Type B pancreatic cell (in vitro differentiated cells): Measurements from ENCODE around the gene TRIM9. TPM values are rescaled to one million over a fixed set of nuclear protein-coding genes. Genes with fewer than 3 reads are reported as not detected.
A peak's percentile ranks its signal among the peaks of the same experiment; 100 is the strongest.

Experiments used
- DNase-seq: peaks from one replicate; pipeline ENCODE4 v3.0.0; 2021; ENCODE audit warnings: mixed read lengths; ENCODE audit not compliant: unreplicated experiment; ENCODE audit errors: extremely low spot score
- H3K27ac Mint-ChIP-seq: 2 replicates; pipeline ENCODE4 v1.8.0; 2021; ENCODE audit warnings: mild to moderate bottlenecking, mixed read lengths
- H3K27me3 Mint-ChIP-seq: 2 replicates; pipeline ENCODE4 v1.8.0; 2021; ENCODE audit warnings: mixed read lengths
- H3K36me3 Mint-ChIP-seq: 2 replicates; pipeline ENCODE4 v1.8.0; 2021; ENCODE audit warnings: mixed read lengths
- H3K4me1 Mint-ChIP-seq: one replicate; pipeline ENCODE4 v1.8.0; 2021; ENCODE audit warnings: mixed read lengths; ENCODE audit not compliant: unreplicated experiment
- H3K4me3 Mint-ChIP-seq: 2 replicates; pipeline ENCODE4 v1.8.0; 2021; ENCODE audit warnings: mild to moderate bottlenecking, mixed read lengths
- H3K9me3 Mint-ChIP-seq: 2 replicates; pipeline ENCODE4 v1.8.0; 2021; ENCODE audit warnings: mixed read lengths
- total RNA-seq: library from RNA; stranded (reverse); gene quantifications from 2 replicates; pipeline ENCODE4 v1.2.1, GENCODE V29; 2021; ENCODE audit warnings: low replicate concordance
- TF ChIP-seq, protein P1 (sequence below): fragments of 200-600 bp; sonication (generic); conservative IDR thresholded peaks from 2 replicates; pipeline ENCODE4 v1.5.0; 2021; ENCODE audit warnings: antibody characterized with exemption, mild to moderate bottlenecking

TRIM9 gene
- total RNA-seq, 1 donor from 2014 or later, result 3.7 TPM

- TF ChIP-seq, protein P1, sequence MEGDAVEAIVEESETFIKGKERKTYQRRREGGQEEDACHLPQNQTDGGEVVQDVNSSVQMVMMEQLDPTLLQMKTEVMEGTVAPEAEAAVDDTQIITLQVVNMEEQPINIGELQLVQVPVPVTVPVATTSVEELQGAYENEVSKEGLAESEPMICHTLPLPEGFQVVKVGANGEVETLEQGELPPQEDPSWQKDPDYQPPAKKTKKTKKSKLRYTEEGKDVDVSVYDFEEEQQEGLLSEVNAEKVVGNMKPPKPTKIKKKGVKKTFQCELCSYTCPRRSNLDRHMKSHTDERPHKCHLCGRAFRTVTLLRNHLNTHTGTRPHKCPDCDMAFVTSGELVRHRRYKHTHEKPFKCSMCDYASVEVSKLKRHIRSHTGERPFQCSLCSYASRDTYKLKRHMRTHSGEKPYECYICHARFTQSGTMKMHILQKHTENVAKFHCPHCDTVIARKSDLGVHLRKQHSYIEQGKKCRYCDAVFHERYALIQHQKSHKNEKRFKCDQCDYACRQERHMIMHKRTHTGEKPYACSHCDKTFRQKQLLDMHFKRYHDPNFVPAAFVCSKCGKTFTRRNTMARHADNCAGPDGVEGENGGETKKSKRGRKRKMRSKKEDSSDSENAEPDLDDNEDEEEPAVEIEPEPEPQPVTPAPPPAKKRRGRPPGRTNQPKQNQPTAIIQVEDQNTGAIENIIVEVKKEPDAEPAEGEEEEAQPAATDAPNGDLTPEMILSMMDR, result no peak
- Mint-ChIP-seq H3K27ac (no peak overlapping the region), H3K4me1 (no peaks in the 10 kb centered on the region), H3K4me3 (peak overlapping the region; percentile 96), H3K9me3 (no peaks in the 10 kb centered on the region), H3K27me3 (peaks cover 44% of the 10 kb centered on the region), H3K36me3 (no peaks in the 10 kb centered on the region)
- DNase-seq, result no peak
Measured at GRCh38 chr14:51092965-51093364, 1.9 kb downstream of the TRIM9 start.

DNA sequence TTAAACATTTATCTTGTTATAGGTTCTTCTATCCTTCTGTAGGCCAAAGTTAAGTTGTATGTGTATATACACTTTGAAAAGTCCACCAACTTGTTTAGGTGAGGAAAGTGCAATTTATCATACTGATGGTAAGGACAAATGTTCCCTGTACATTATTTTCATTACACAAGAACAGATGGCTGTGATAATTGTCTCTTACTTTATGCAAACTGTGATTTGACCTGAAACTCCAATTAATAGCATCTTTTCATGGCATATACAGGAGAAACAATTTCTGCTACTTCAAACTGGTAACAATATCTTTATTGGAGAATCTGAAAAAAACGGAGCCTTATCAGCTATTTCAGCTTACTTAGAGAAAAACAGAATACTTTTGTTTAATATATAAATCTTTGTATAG is 5.6 kb downstream of the TRIM9 start:
- TF ChIP-seq, protein P1, result no peak
- Mint-ChIP-seq H3K27me3 (peaks cover 31% of the 10 kb centered on the region), H3K27ac (no peak overlapping the region), H3K4me1 (peaks cover 4% of the 10 kb centered on the region), H3K9me3 (no peaks in the 10 kb centered on the region), H3K4me3 (no peak overlapping the region), H3K36me3 (no peaks in the 10 kb centered on the region)
- DNase-seq, result no peak

DNA sequence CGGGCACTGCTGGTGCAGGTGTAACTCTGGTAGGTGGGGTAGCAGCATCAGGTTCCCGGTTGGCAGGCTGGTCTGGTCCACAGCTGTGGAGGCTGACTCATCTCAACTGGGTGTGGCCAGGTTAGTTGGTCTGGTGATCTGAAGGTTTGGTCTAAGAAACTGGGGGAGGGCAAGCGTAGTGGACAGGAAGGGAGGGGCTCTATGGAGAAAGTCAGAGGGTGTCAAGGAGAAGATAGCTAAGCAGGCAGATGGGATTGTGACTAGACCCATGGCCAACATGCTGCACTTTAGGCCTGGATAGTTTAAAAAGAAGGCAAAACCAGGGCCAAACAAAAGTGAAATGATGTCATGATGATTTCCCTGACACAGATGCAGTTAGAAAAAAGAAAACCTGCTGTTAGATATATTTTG is 7.9 kb downstream of the TRIM9 start:
- no peaks in the 10 kb centered on the region for H3K9me3 Mint-ChIP-seq
- no peak overlapping the region for H3K4me3 Mint-ChIP-seq
- TF ChIP-seq, protein P1, result no peak
- H3K4me1 Mint-ChIP-seq, result peaks cover 4% of the 10 kb centered on the region
- no peak for DNase-seq
- peak overlapping the region; percentile 55 for H3K27ac Mint-ChIP-seq
- H3K27me3 Mint-ChIP-seq, result peaks cover 14% of the 10 kb centered on the region
- H3K36me3 Mint-ChIP-seq, result no peaks in the 10 kb centered on the region

DNA sequence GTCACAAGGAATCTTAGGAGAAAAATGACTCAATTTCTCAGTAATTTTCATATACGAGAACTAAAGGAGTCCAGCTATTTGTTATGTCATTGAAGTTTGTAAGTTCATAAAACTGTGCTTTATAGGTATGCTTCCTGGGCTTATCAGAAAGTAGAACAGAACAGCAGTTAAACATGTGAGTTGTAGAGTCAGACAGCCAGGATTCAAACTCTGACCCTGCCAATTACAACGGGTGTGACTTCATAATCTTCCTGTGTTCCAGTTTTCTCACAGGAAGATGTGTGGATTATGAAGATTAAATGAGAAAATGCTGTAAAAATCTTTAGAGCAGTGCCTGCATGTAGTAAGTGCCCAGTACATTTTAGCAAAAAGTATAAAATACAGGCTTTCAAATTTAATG is 8.9 kb downstream of the TRIM9 start:
- TF ChIP-seq, protein P1, result no peak
- Mint-ChIP-seq H3K36me3 (no peaks in the 10 kb centered on the region), H3K4me3 (no peak overlapping the region), H3K9me3 (no peaks in the 10 kb centered on the region), H3K27ac (no peak overlapping the region), H3K27me3 (peaks cover 6% of the 10 kb centered on the region), H3K4me1 (peaks cover 4% of the 10 kb centered on the region)
- DNase-seq, result no peak

DNA sequence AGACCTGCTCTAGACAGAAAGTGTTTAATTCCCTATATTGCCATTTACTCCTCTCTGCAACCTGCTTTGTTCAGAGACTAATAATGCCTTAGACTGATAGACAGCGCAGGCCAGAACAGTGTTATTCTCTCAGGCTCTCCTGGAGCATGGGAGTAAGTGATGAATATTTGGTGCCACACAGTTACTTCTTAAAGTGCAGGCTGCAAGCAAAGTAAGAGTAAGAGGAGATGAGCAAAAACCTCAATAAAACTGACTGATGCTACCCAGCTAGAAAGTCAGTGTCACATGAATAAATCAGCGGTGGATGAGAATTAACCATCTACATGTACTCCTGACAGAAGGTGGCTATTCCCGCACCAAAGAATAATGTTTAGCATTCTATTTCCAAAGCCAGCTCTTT is 9.9 kb downstream of the TRIM9 start:
- DNase-seq, result no peak
- Mint-ChIP-seq H3K4me1 (peaks cover 4% of the 10 kb centered on the region), H3K27me3 (peaks cover 6% of the 10 kb centered on the region), H3K36me3 (no peaks in the 10 kb centered on the region), H3K9me3 (no peaks in the 10 kb centered on the region), H3K27ac (no peak overlapping the region), H3K4me3 (no peak overlapping the region)
- TF ChIP-seq, protein P1, result no peak

GRCh38 chr14:51084507-51084906 is 10.4 kb downstream of the TRIM9 start:
- TF ChIP-seq, protein P1, result no peak
- Mint-ChIP-seq H3K4me3 (no peak overlapping the region), H3K27me3 (peaks cover 10% of the 10 kb centered on the region), H3K9me3 (no peaks in the 10 kb centered on the region), H3K4me1 (peaks cover 6% of the 10 kb centered on the region), H3K36me3 (no peaks in the 10 kb centered on the region), H3K27ac (no peak overlapping the region)
- no peak for DNase-seq
